Subcutaneous abdominal adipose tissue (tissue), 5 donors: ENCODE measurements around the gene RABIF.
"Not testable (repeated sequence)": the region's sequence is repeated elsewhere in the genome, so short reads cannot be mapped to it uniquely, and the experiment has no call there.

Experiments used
- H3K27ac ChIP-seq: one replicate; pipeline ENCODE4 v1.7.0; 2013; ENCODE audit warnings: low read depth, mild to moderate bottlenecking, inconsistent platforms, low read length, moderate library complexity
- H3K27me3 ChIP-seq, 5 donors: one replicate each; pipeline ENCODE4 v1.7.0; 2013; ENCODE audit warnings: low read length in 5 of 5, inconsistent platforms in 1 of 5; ENCODE audit not compliant: control insufficient read depth in 5 of 5, insufficient read depth in 4 of 5
- H3K36me3 ChIP-seq, 5 donors: one replicate each; pipeline ENCODE4 v1.7.0; 2013; ENCODE audit warnings: low read length in 5 of 5; ENCODE audit not compliant: control insufficient read depth in 5 of 5, insufficient read depth in 5 of 5
- H3K4me1 ChIP-seq, 5 donors: one replicate each; pipeline ENCODE4 v1.7.0; 2013; ENCODE audit warnings: low read length in 5 of 5, mild to moderate bottlenecking in 3 of 5, moderate library complexity in 1 of 5; ENCODE audit not compliant: control insufficient read depth in 5 of 5, insufficient read depth in 5 of 5
- H3K4me3 ChIP-seq, 5 donors: one replicate each; pipeline ENCODE4 v1.7.0; 2013; ENCODE audit warnings: low read length in 5 of 5, low read depth in 1 of 5
- H3K9ac ChIP-seq, 5 donors: one replicate each; pipeline ENCODE4 v1.7.0; 2013; ENCODE audit warnings: low read length in 5 of 5, mild to moderate bottlenecking in 4 of 5, moderate library complexity in 3 of 5
- H3K9me3 ChIP-seq, 5 donors: one replicate each; pipeline ENCODE4 v1.7.0; 2013; ENCODE audit warnings: low read length in 5 of 5; ENCODE audit not compliant: control insufficient read depth in 5 of 5
- donor health status: healthy.
- donor health status: healthy.
- donor health status: healthy.
- donor health status: healthy.
- donor health status: healthy.

The RABIF gene

DNA sequence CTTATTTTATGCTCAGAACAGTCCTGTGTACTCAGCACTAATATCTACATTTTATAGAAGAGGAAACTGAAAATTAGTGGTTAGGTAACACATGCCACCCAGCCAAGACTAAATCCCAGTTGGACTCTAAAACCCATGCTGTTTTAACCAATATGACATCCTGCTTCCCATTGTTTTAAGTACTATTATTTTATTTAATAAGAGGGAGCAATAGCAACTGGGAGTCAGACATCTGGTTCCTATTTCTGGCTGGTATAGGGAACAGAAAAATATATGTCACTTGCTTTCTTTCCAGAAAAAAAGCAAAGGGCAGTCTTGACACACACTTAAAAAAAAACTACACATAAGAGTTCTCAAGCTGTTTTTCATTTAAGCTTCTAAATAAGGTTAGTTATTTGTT, 26.2 kb upstream of the RABIF start:
- Histone ChIP-seq H3K9ac (peak overlapping the region in 1 of 5 donors; percentile 51), H3K9me3 (no peaks in the 10 kb centered on the region), H3K36me3 (peaks cover 59 to 94% (median 81%) of the 10 kb centered on the region in 5 donors), H3K4me1 (no peaks in the 10 kb centered on the region), H3K27me3 (no peaks in the 10 kb centered on the region), H3K4me3 (no peak overlapping the region), H3K27ac (no peak overlapping the region)

DNA sequence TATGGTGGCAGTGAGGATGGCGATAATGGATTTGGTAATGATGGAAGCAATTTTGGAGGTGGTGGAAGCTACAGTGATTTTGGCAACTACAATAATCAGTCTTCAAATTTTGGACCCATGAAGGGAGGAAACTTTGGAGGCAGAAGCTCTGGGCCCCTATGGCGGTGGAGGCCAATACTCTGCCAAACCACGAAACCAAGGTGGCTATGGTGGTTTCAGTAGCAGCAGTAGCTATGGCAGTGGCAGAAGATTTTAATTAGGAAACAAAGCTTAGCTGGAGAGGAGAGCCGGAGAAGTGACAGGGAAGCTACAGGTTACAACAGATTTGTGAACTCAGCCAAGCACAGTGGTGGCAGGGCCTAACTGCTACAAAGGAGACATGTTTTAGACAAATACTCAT, 23.5 kb upstream of the RABIF start:
- not testable (repeated sequence) for H3K4me1 ChIP-seq, H3K27ac ChIP-seq, H3K27me3 ChIP-seq, H3K9ac ChIP-seq, H3K9me3 ChIP-seq, H3K4me3 ChIP-seq
- peaks cover 64 to 97% (median 84%) of the 10 kb centered on the region in 5 donors for H3K36me3 ChIP-seq

DNA sequence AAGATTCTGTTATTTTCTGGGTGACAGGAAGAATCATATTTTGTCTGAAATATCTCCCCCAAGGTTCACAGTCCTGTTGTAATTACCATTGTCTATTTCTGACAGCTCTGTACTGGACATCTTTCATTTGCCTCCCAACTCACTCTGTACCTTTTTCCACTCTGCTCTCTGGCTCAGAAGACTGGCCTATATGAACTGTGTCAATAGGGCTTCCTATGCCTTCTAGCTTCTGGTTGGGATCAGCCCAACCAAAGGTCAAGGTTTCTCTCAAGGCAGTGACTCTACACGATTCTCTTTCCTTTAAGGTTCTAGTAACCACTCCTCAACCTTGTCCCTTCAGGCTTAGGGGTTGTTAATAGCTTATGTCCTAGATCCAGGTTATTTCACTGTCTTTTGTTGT, 20.5 kb upstream of the RABIF start:
- Histone ChIP-seq H3K4me3 (no peak overlapping the region), H3K9ac (no peak overlapping the region), H3K9me3 (no peaks in the 10 kb centered on the region), H3K36me3 (peaks cover 58 to 86% (median 70%) of the 10 kb centered on the region in 5 donors), H3K27ac (no peak overlapping the region), H3K4me1 (no peaks in the 10 kb centered on the region), H3K27me3 (no peaks in the 10 kb centered on the region)

DNA sequence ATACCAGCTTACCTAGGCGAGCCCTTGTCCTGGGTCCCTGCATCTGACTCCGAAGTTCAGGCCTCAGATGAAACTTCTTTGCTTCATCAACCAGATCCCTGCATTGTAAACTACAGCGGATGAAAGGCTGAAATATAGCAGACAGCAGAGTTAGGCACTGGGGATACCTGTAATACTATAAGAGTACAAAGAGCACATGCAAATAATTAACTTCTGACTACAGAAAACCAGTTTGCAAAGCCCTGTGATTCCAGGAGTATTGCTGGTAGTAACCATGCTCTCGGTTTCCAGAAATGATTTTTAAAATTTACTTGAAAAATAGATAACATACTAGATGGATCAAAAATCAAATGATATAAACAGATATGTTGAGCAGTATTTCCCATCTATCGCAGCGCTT, 20.0 kb upstream of the RABIF start:
- H3K9me3 ChIP-seq: no peaks in the 10 kb centered on the region
- H3K4me1 ChIP-seq: no peaks in the 10 kb centered on the region
- no peak overlapping the region for H3K4me3 ChIP-seq
- peaks cover 57 to 87% (median 67%) of the 10 kb centered on the region in 5 donors for H3K36me3 ChIP-seq
- H3K27ac ChIP-seq: no peak overlapping the region
- no peak overlapping the region for H3K9ac ChIP-seq
- no peaks in the 10 kb centered on the region for H3K27me3 ChIP-seq

DNA sequence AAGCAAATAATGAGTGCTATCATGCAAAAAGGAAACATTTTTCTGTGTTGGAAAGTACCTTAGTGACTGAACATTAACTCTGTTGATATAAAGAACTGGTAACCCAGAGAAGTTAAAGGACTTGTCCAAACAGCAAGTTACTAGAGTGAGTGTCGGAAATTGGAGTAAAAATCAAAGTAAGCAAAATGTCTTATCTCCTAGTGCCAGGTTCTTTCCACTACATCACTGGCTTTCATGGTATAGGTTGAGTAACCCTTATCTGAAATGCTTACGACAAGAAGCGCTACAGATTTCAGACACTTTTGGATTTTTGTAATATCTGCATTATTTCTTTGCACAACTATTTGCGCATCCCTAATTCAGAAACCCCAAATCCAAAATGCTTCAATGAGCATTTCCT, 16.4 kb upstream of the RABIF start:
- H3K4me1 ChIP-seq: no peaks in the 10 kb centered on the region
- H3K9ac ChIP-seq: no peak overlapping the region
- H3K36me3 ChIP-seq: peaks cover 39 to 83% (median 54%) of the 10 kb centered on the region in 5 donors
- H3K4me3 ChIP-seq: no peak overlapping the region
- no peak overlapping the region for H3K27ac ChIP-seq
- no peaks in the 10 kb centered on the region for H3K9me3 ChIP-seq
- H3K27me3 ChIP-seq: no peaks in the 10 kb centered on the region

DNA sequence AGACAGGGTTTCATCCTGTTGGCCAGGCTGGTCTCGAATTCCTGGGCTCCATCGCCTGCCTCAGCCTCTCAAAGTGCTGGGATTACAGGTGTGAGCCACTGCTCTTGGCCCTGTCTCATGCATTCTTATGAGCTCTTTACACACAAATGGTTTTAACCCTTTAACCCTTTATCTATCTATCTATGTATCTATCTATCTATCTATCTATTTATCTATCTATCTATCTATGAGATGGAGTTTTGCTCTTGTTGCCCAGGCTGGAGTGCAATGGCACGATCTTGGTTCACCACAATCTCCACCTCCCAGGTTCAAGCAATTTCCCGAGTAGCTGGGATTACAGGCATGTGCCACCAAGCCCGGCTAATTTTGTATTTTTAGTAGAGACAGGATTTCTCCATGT, 14.9 kb upstream of the RABIF start:
- peaks cover 24 to 70% (median 41%) of the 10 kb centered on the region in 5 donors for H3K36me3 ChIP-seq
- H3K4me3 ChIP-seq, H3K4me1 ChIP-seq: not testable (repeated sequence)

DNA sequence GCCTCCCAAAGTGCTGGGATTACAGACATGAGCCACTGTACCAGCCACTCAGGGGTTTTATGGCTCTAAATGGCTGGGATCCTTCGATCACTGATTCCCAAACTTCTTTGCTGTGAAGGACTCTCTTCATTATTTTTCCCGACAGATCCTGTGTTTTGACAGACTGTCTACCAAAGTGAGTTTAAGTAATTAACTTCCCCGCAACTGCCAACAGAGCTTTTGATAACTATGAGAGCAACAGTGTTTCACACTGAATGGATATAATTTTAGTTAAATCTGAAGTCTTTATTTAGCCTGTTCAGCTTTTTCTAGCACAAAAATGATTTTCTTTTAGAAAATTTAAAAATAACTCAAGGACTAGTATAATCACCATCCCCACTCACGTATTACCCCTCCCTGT, 12.6 kb upstream of the RABIF start:
- H3K27me3 ChIP-seq: no peaks in the 10 kb centered on the region
- H3K27ac ChIP-seq: no peak overlapping the region
- no peak overlapping the region for H3K4me3 ChIP-seq
- no peak overlapping the region for H3K9ac ChIP-seq
- peaks cover 18 to 69% (median 36%) of the 10 kb centered on the region in 5 donors for H3K36me3 ChIP-seq
- no peaks in the 10 kb centered on the region for H3K9me3 ChIP-seq
- H3K4me1 ChIP-seq: no peaks in the 10 kb centered on the region

More for the DNA sequence above, 14.9 kb upstream of the RABIF start:
- H3K9me3 ChIP-seq, H3K27ac ChIP-seq, H3K27me3 ChIP-seq, H3K9ac ChIP-seq: not testable (repeated sequence)

DNA sequence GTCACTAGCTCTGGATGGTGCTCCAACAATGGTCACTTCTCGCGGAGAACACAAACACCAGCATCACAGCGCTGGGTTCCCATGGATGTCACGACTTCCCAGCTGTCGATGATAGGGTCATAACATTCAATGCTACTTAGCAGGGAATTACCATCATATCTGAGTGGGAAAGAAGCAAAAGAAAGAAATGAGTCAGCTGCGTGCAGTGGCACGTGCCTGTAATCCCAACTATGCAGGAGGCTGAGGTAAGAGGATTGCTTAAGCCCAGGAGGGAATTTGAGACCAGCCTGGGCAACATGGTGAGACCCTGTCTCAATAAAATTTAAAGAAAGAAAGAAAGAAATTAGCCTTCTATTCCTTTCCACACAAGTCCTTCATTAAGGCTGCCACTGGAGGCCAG, 3.6 kb upstream of the RABIF start:
- Histone ChIP-seq H3K4me3 (no peak overlapping the region), H3K27me3 (no peaks in the 10 kb centered on the region), H3K9me3 (no peaks in the 10 kb centered on the region), H3K9ac (no peak overlapping the region), H3K4me1 (peaks cover 0 to 15% (median 12%) of the 10 kb centered on the region in 5 donors), H3K36me3 (peaks cover 43 to 70% (median 56%) of the 10 kb centered on the region in 5 donors), H3K27ac (no peak overlapping the region)

DNA sequence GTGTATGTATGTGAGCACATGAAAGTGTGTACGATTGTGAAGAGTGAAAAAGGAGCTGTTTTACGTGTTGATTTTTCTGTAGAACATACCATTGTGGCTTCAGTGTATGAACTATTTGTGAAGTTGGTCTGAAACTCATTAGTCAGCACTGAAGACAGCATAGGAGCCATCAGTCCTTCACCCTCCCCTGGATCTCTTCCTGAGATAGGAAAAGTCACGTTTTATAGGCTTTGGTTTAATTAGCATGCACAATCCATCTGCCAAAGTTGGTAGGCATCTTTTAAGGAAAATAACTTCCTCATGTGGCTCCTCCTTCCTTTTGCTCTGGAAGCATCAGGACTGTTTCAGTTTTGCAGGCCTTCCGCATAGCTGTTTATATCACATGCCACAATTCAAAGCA, 1.4 kb upstream of the RABIF start:
- H3K4me1 ChIP-seq: peaks cover 0 to 15% (median 12%) of the 10 kb centered on the region in 5 donors
- no peak overlapping the region for H3K27ac ChIP-seq
- H3K9me3 ChIP-seq: no peaks in the 10 kb centered on the region
- H3K36me3 ChIP-seq: peaks cover 31 to 50% (median 40%) of the 10 kb centered on the region in 5 donors
- no peak overlapping the region for H3K4me3 ChIP-seq
- H3K9ac ChIP-seq: no peak overlapping the region
- H3K27me3 ChIP-seq: no peaks in the 10 kb centered on the region

DNA sequence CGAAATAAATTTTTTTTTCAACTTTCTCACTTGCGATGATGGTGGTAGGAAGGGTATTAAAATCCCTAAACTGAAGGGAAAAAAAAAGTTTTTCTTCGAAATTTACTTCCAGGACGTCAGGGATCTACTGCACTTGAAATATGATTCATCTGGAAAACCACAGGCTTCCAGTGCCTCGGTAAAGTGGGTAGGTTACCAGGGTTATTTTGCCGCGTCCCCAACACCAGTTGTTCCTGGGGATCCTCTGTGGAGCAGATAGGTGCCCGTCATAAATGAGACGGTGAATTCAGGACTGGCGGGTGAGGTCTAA, 773 bp downstream of the RABIF start:
- Histone ChIP-seq H3K27ac (peak overlapping the region; percentile 81), H3K9ac (peak overlapping the region; percentile 81 to 90 (median 87))

DNA sequence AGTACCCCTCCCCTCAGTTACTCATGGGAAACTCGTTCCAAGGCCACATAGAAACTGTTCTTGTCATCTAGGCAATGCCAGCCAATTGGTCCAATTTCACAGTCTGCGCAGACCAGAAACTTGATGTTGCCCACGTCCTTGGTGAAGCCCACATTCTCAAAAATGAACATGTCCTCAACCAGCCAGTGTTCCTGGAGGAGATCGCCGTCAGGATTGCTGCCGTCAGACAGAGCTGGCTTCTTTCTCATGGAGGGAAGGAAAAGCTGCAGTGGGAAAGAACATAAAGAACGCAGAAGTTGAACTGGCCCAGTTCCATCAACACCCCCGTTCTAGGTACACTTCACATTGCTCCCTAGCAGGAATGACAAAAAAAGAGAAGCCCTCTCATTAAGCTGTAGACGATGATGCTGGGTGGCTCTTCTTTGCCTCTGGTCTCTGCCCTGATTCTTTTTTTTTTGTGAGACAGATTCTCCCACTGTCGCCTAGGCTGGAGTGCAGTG, 7.9 kb downstream of the RABIF start:
- no peaks in the 10 kb centered on the region for H3K9me3 ChIP-seq
- no peak overlapping the region for H3K4me3 ChIP-seq
- no peak overlapping the region for H3K27ac ChIP-seq
- no peaks in the 10 kb centered on the region for H3K4me1 ChIP-seq
- no peaks in the 10 kb centered on the region for H3K27me3 ChIP-seq
- H3K9ac ChIP-seq: no peak overlapping the region
- peaks cover 10 to 34% (median 21%) of the 10 kb centered on the region in 5 donors for H3K36me3 ChIP-seq

More for the DNA sequence above, 773 bp downstream of the RABIF start:
- H3K9me3 ChIP-seq: no peaks in the 10 kb centered on the region
- H3K4me1 ChIP-seq: peaks cover 0 to 15% (median 12%) of the 10 kb centered on the region in 5 donors
- H3K36me3 ChIP-seq: peaks cover 18 to 30% (median 20%) of the 10 kb centered on the region in 5 donors
- peak overlapping the region; percentile 78 to 96 (median 90) for H3K4me3 ChIP-seq
- H3K27me3 ChIP-seq: no peaks in the 10 kb centered on the region
